Measurements from ENCODE around the gene ATP6V1G1.

Gene ATP6V1G1

GRCh38 chr9:114613087-114613486, 25.5 kb downstream of the ATP6V1G1 start:
- no peak for DNase-seq

GRCh38 chr9:114613919-114614318, 26.4 kb downstream of the ATP6V1G1 start:
- no peak for DNase-seq

GRCh38 chr9:114614373-114614772, 26.8 kb downstream of the ATP6V1G1 start:
- DNase-seq: no peak

GRCh38 chr9:114616684-114617520, 29.3 kb downstream of the ATP6V1G1 start:
- no peak for DNase-seq

- DNase-seq: no peak
Observed at GRCh38 chr9:114619191-114619761, 31.7 kb downstream of the ATP6V1G1 start.

- DNase-seq: no peak
Observed at GRCh38 chr9:114621561-114621960, 34.0 kb downstream of the ATP6V1G1 start.

GRCh38 chr9:114621975-114622609, 34.5 kb downstream of the ATP6V1G1 start:
- no peak for DNase-seq

GRCh38 chr9:114624677-114625076, 37.1 kb downstream of the ATP6V1G1 start:
- DNase-seq: no peak

- DNase-seq: no peak
Observed at GRCh38 chr9:114626415-114627020, 38.9 kb downstream of the ATP6V1G1 start.

GRCh38 chr9:114627553-114627952, 40.0 kb downstream of the ATP6V1G1 start:
- no peak for DNase-seq

- DNase-seq: no peak
Observed at GRCh38 chr9:114629563-114630090, 42.1 kb downstream of the ATP6V1G1 start.

GRCh38 chr9:114631166-114631565, 43.6 kb downstream of the ATP6V1G1 start:
- no peak for DNase-seq

- DNase-seq: no peak
Observed at GRCh38 chr9:114633438-114634089, 46.0 kb downstream of the ATP6V1G1 start.

- DNase-seq: no peak
Observed at GRCh38 chr9:114634387-114634786, 46.8 kb downstream of the ATP6V1G1 start.

- no peak for DNase-seq
Observed at GRCh38 chr9:114638404-114638803, 50.8 kb downstream of the ATP6V1G1 start.

GRCh38 chr9:114641967-114642366, 54.4 kb downstream of the ATP6V1G1 start:
- DNase-seq: no peak

- DNase-seq: no peak
Observed at GRCh38 chr9:114643001-114643400, 55.4 kb downstream of the ATP6V1G1 start.

- DNase-seq: no peak
Observed at GRCh38 chr9:114643896-114644295, 56.3 kb downstream of the ATP6V1G1 start.
